GM12874 (cell line): ENCODE measurements around the gene HS1BP3.

Experiments used
- CTCF ChIP-seq: IDR thresholded peaks from 2 replicates; pipeline ENCODE4 v1.5.1; 2011; ENCODE audit warnings: low read depth, mild to moderate bottlenecking, control low read depth, low read length, moderate library complexity; ENCODE audit not compliant: insufficient read depth

HS1BP3 gene

GRCh38 chr2:20620271-20620681, 30.6 kb downstream of the HS1BP3 start:
- no peak for TF ChIP-seq CTCF

- TF ChIP-seq CTCF, result no peak
These were observed 31.3 kb downstream of the HS1BP3 start for GRCh38 chr2:20619624-20620024.

GRCh38 chr2:20618886-20619521, 31.9 kb downstream of the HS1BP3 start:
- no peak for TF ChIP-seq CTCF

GRCh38 chr2:20618468-20618885, 32.4 kb downstream of the HS1BP3 start:
- no peak for TF ChIP-seq CTCF

- no peak; the same call in 1 of the 2 replicates for TF ChIP-seq CTCF
These were observed 32.9 kb downstream of the HS1BP3 start for GRCh38 chr2:20617892-20618467.

- TF ChIP-seq CTCF, result no peak
These were observed 33.8 kb downstream of the HS1BP3 start for GRCh38 chr2:20617081-20617575.

GRCh38 chr2:20616341-20616871, 34.5 kb downstream of the HS1BP3 start:
- no peak for TF ChIP-seq CTCF
